Left colon (tissue), 2 donors: ENCODE measurements around the gene SLC6A3. TPM values are rescaled to one million over a fixed set of nuclear protein-coding genes. Genes with fewer than 3 reads are reported as not detected.
"Not testable (repeated sequence)": the region's sequence is repeated elsewhere in the genome, so short reads cannot be mapped to it uniquely, and the experiment has no call there.

Source experiments
- ATAC-seq: fragments of 200-7000 bp; cut with Tn5 transposase; one replicate; pipeline ENCODE4 v1.9.1; 2020; ENCODE audit warnings: mild to moderate bottlenecking, moderate library complexity
- DNase-seq, 2 donors: peaks; one replicate each; pipeline ENCODE4 v3.0.0-alpha.2; 2020
- intact Hi-C, 2 donors: fragments of 100-400 bp; cut with DNase I in 1 of 2; cut with micrococcal nuclease in 1 of 2; formaldehyde crosslinking; loops; one replicate each; pipeline versions ENCODE4 v1.11.2 to v1.14.0; 2022; cut with DNase I, micrococcal nuclease
- total RNA-seq, 2 donors: library from RNA; stranded (reverse); fragmentation: NEBNext Ultra II Directional; extraction: Animal tissue kit (Norgen Biotek cat#: 25700); gene quantifications; one replicate each; pipeline ENCODE4 v1.2.1, GENCODE V29; 2021
- donor health status: DM: no; HTN: no; CAD: no.
- donor health status: DM: yes; HTN: yes; CAD: no.

The SLC6A3 gene
- total RNA-seq, 2 donors from 2014 or later, result not detected

- DNase-seq (no peak), ATAC-seq (no peak)
- intact Hi-C loops, result no loop called here
Measured at GRCh38 chr5:1479066-1479465, 33.8 kb upstream of the SLC6A3 start.

- no peak for ATAC-seq
- intact Hi-C loops, result no loop called here
- DNase-seq, result peak in 1 of 2 donors; percentile 6
Measured at GRCh38 chr5:1478271-1479035, 33.2 kb upstream of the SLC6A3 start.

- ATAC-seq (peak; percentile 26), DNase-seq (peak; percentile 40 to 58)
- intact Hi-C loops, result no loop called here
Measured at GRCh38 chr5:1477341-1477740, 32.1 kb upstream of the SLC6A3 start.

- intact Hi-C loops, result no loop called here
- DNase-seq, result no peak
- ATAC-seq, result no peak
Measured at GRCh38 chr5:1476967-1477310, 31.7 kb upstream of the SLC6A3 start.

- ATAC-seq, result no peak
- intact Hi-C loops, result no loop called here
- DNase-seq, result peak in 1 of 2 donors; percentile 23
Measured at GRCh38 chr5:1476181-1476966, 31.1 kb upstream of the SLC6A3 start.

GRCh38 chr5:1475544-1475900 lies 30.3 kb upstream of the SLC6A3 start:
- DNase-seq, intact Hi-C loops, ATAC-seq: not testable (repeated sequence)

- ATAC-seq (no peak), DNase-seq (no peak)
- intact Hi-C loops, result no loop called here
Measured at GRCh38 chr5:1474866-1475543, 29.8 kb upstream of the SLC6A3 start.

- intact Hi-C loops, result no loop called here
- ATAC-seq, result no peak
- no peak for DNase-seq
Measured at GRCh38 chr5:1474183-1474839, 29.1 kb upstream of the SLC6A3 start.

GRCh38 chr5:1473746-1474145 lies 28.5 kb upstream of the SLC6A3 start:
- DNase-seq (no peak), ATAC-seq (no peak)
- intact Hi-C loops, result no loop called here

- ATAC-seq (no peak), DNase-seq (peak in 1 of 2 donors; percentile 20)
- intact Hi-C loops, result no loop called here
Measured at GRCh38 chr5:1472964-1473628, 27.9 kb upstream of the SLC6A3 start.

- DNase-seq (peak in 1 of 2 donors; percentile 19), ATAC-seq (no peak)
- intact Hi-C loops, result no loop called here
Measured at GRCh38 chr5:1471997-1472963, 27.0 kb upstream of the SLC6A3 start.

- ATAC-seq, result no peak
- intact Hi-C loops, result no loop called here
- DNase-seq, result no peak
Measured at GRCh38 chr5:1471240-1471853, 26.1 kb upstream of the SLC6A3 start.

- DNase-seq, result peak in 1 of 2 donors; percentile 18
- intact Hi-C loops, result no loop called here
- ATAC-seq, result peak; percentile 50
Measured at GRCh38 chr5:1470762-1471211, 25.5 kb upstream of the SLC6A3 start.

- intact Hi-C loops, result no loop called here
- DNase-seq (peak in 1 of 2 donors; percentile 21), ATAC-seq (no peak)
Measured at GRCh38 chr5:1468629-1469527, 23.6 kb upstream of the SLC6A3 start.

- DNase-seq, result peak; percentile 23 to 43
- intact Hi-C loops, result no loop called here
- peak; percentile 57 for ATAC-seq
Measured at GRCh38 chr5:1468247-1468612, 23.0 kb upstream of the SLC6A3 start.
